Dedifferentiated amniotic fluid mesenchymal stem cell (primary cell): ENCODE measurements around the gene AXIN1.

Experiments used
- DNase-seq: peaks from one replicate; pipeline ENCODE4 v3.0.0-alpha.2; 2016; ENCODE audit errors: extremely low spot score

Gene AXIN1

DNA sequence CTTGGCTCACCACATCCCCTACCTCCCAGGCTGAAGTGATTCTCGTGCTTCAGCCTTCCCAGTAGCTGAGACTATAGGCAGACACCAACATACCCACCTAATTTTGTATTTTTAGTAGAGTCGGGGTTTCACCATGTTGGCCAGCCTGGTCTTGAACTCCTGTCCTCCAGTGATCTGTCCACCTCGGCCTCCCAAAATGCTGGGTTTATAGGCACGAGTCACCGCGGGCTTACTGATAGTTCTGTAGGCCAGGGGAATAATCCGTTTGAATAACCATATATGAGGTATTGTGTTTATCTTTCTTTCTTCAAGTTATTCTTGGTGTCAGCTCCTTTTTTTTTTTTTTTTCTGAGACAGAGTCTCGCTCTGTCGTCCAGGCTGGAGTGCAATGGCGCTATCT is 110.2 kb downstream of the AXIN1 start:
- DNase-seq = no peak

DNA sequence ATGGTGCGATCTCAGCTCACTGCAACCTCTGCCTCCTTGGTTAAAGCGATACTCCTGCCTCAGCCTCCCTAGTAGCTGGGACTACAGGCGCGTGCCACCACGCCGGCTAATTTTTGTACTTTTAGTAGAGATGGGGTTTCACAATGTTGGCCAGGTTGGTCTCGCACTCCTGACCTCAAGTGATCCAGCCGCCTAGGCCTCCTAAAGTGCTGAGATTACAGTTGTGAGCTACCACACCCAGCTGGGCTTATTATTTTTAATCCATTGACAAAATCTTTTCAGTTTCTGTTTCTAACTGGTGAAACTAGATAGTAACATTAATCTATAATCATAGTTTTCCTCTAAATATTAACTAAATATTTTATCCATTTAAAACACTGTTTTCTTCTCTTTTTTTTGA is 112.0 kb downstream of the AXIN1 start:
- DNase-seq = no peak

DNA sequence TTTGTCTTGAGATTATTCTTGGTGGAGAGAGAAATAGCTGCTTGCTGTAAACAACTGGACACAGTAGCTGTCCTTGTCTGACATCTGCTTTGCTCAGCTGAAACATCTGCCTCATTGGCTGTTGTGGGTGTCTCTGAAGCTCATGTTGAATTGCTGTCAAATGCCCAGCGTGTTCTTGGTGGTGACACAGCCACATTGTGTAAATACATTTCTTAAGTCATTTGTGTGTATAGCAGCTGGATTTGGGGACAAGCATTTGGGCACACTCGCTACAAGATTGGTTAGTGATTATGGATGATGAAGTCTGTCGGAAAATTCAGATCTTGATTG is 112.6 kb downstream of the AXIN1 start:
- DNase-seq = no peak
